Uterus (tissue), 4 donors: ENCODE results near the gene PTPRM. TPM values are rescaled to one million over a fixed set of nuclear protein-coding genes. Genes with fewer than 3 reads are reported as not detected.

Source experiments
- DNase-seq, 2 donors: peaks; one replicate each; pipeline ENCODE4 v3.0.0-alpha.2; 2019 to 2020
- H3K27ac ChIP-seq, 2 donors: fragments of 200-600 bp; sonication (generic); 1 replicate in 1 of 2; 2 replicates in 1 of 2; pipeline ENCODE4 v1.5.1; 2016 to 2018
- H3K27me3 ChIP-seq, 2 donors: fragments of 200-600 bp; sonication (generic); one replicate each; pipeline ENCODE4 v1.5.1; 2018 to 2019; ENCODE audit warnings: control low read depth in 1 of 2
- H3K36me3 ChIP-seq, 2 donors: fragments of 200-600 bp; sonication (generic); one replicate each; pipeline ENCODE4 v1.5.1; 2019; ENCODE audit warnings: control low read depth in 1 of 2
- H3K4me1 ChIP-seq, 2 donors: fragments of 200-600 bp; sonication (generic); one replicate each; pipeline ENCODE4 v1.5.1; 2018 to 2019; ENCODE audit warnings: control low read depth in 1 of 2
- H3K4me3 ChIP-seq, 2 donors: fragments of 200-600 bp; sonication (generic); 1 replicate in 1 of 2; 2 replicates in 1 of 2; pipeline ENCODE4 v1.5.1; 2018 to 2019; ENCODE audit warnings: mild to moderate bottlenecking in 1 of 2
- H3K9me3 ChIP-seq, 2 donors: fragments of 200-600 bp; sonication (generic); one replicate each; pipeline ENCODE4 v1.5.1; 2019; ENCODE audit warnings: control low read depth in 1 of 2
- CTCF ChIP-seq, 4 experiments: fragments of 200-600 bp in 2 of 4; fragments of 450-650 bp in 2 of 4; sonication (generic) in 2 of 4; IDR thresholded peaks; one replicate each; pipeline ENCODE4 v1.5.1; 2016 to 2019; ENCODE audit warnings: antibody characterized with exemption in 4 of 4, mild to moderate bottlenecking in 2 of 4, moderate library complexity in 1 of 4
- POLR2A ChIP-seq, 2 donors: fragments of 450-650 bp; IDR thresholded peaks; one replicate each; pipeline ENCODE4 v1.6.1; 2016; ENCODE audit warnings: antibody characterized with exemption in 2 of 2, mild to moderate bottlenecking in 1 of 2, moderate library complexity in 1 of 2
- intact Hi-C: fragments of 100-400 bp; cut with DNase I; formaldehyde crosslinking; loops from one replicate; pipeline ENCODE4 v1.15.1; 2023; ENCODE audit warnings: low total_unique reads
- total RNA-seq, 4 donors: library from RNA; depleted of rRNA in 3 of 4; stranded (reverse); fragments of >200 nt in 3 of 4; gene quantifications; one replicate each; pipeline versions ENCODE4 v1.1.0 to v1.2.4, GENCODE V29; 2014 to 2023
- donor health status: DM: yes; HTN: yes; CAD: no.

PTPRM gene
- total RNA-seq, 4 donors from 2014 or later: 62.0 to 127 (median 85.7) TPM

GRCh38 chr18:7565677-7566076 is 1.4 kb upstream of the PTPRM start:
- Histone ChIP-seq H3K27ac (peak overlapping the region; percentile 93 to 99), H3K4me1 (peaks cover 0 to 5% of the 10 kb centered on the region in 2 donors), H3K36me3 (no peaks in the 10 kb centered on the region), H3K9me3 (no peaks in the 10 kb centered on the region), H3K4me3 (no peak overlapping the region), H3K27me3 (no peaks in the 10 kb centered on the region)
- intact Hi-C loops: loop anchor here (5.0 kb wide), 1 partner anchor 293 kb away; no protein-coding TSS in a partner anchor
- TF ChIP-seq POLR2A (IDR thresholded peaks at IDR 0.05) (no peak), CTCF (IDR thresholded peaks at IDR 0.05) (no peak)
- DNase-seq: no peak

- Histone ChIP-seq H3K9me3 (no peaks in the 10 kb centered on the region), H3K27me3 (no peaks in the 10 kb centered on the region), H3K4me1 (peaks cover 0 to 5% of the 10 kb centered on the region in 2 donors), H3K36me3 (no peaks in the 10 kb centered on the region), H3K4me3 (peak overlapping the region; percentile 38 to 89), H3K27ac (peak overlapping the region; percentile 93 to 99)
- DNase-seq: no peak
- intact Hi-C loops: loop anchor here (5.0 kb wide), 1 partner anchor 294 kb away; no protein-coding TSS in a partner anchor
- TF ChIP-seq POLR2A (IDR thresholded peaks at IDR 0.05): no peak
- no peak for TF ChIP-seq CTCF (IDR thresholded peaks at IDR 0.05)
Observed at GRCh38 chr18:7566244-7566566, 911 bp upstream of the PTPRM start.

GRCh38 chr18:7567474-7568425 is 634 bp downstream of the PTPRM start:
- Histone ChIP-seq H3K4me3 (peak overlapping the region; percentile 53 to 89), H3K4me1 (peaks cover 0 to 5% of the 10 kb centered on the region in 2 donors), H3K9me3 (no peaks in the 10 kb centered on the region), H3K27me3 (no peaks in the 10 kb centered on the region), H3K27ac (peak overlapping the region; percentile 93 to 99), H3K36me3 (no peaks in the 10 kb centered on the region)
- TF ChIP-seq CTCF (IDR thresholded peaks at IDR 0.05) (no peak), POLR2A (IDR thresholded peaks at IDR 0.05) (peak in 1 of 2 donors; percentile 8)
- DNase-seq: peak; percentile 43 to 57
- intact Hi-C loops: loop anchor here (5.0 kb wide), 1 partner anchor 295 kb away; no protein-coding TSS in a partner anchor

- intact Hi-C loops: loop anchor here (5.0 kb wide), 1 partner anchor 296 kb away; no protein-coding TSS in a partner anchor
- peak; percentile 28 to 37 for DNase-seq
Observed at GRCh38 chr18:7568426-7568825, 1.3 kb downstream of the PTPRM start.

More at GRCh38 chr18:7568426-7568825, 1.3 kb downstream of the PTPRM start:
- Histone ChIP-seq H3K9me3 (no peaks in the 10 kb centered on the region), H3K27ac (peak overlapping the region; percentile 93 to 99), H3K27me3 (no peaks in the 10 kb centered on the region), H3K4me3 (peak overlapping the region; percentile 53 to 89), H3K36me3 (no peaks in the 10 kb centered on the region), H3K4me1 (peaks cover 0 to 5% of the 10 kb centered on the region in 2 donors)
- TF ChIP-seq CTCF (IDR thresholded peaks at IDR 0.05) (peak in 1 of 4 experiments; percentile 19), POLR2A (IDR thresholded peaks at IDR 0.05) (peak in 1 of 2 donors; percentile 3)
